ENCODE results near the gene SSBP3.
A peak's percentile ranks its signal among the peaks of the same experiment; 100 is the strongest.

SSBP3 gene

GRCh38 chr1:54300401-54300800, 105.8 kb downstream of the SSBP3 start:
- Histone ChIP-seq H3K27me3 (ENCODE audit: insufficient read depth, low read length, poor library complexity) (no peaks in the 10 kb centered on the region), H2AFZ (ENCODE audit: low read depth, low read length) (no peak overlapping the region), H3K36me3 (ENCODE audit: insufficient read depth, low read length) (peaks cover 8% of the 10 kb centered on the region; the same call in 1 of the 2 replicates), H3K27ac (ENCODE audit: low read length) (no peak overlapping the region; the same call in 1 of the 2 replicates), H3K4me1 (ENCODE audit: insufficient read depth, low read length) (no peaks in the 10 kb centered on the region), H4K20me1 (ENCODE audit: insufficient read depth, low read length) (peaks cover 87% of the 10 kb centered on the region), H3K4me2 (ENCODE audit: insufficient read depth, low read length) (no peak overlapping the region), H3K9me3 (ENCODE audit: insufficient read depth, low read length, severe bottlenecking) (no peaks in the 10 kb centered on the region), H3K9ac (ENCODE audit: low read depth, low read length) (no peak overlapping the region), H3K4me3 (ENCODE audit: low read depth in 1 of 2, low read length in 2 of 2) (no peak overlapping the region), H3K79me2 (ENCODE audit: insufficient read depth, low read length) (peaks cover 99% of the 10 kb centered on the region)
- no peak for DNase-seq
- no peak for ATAC-seq (ENCODE audit: insufficient read depth, low read depth)
- no peak for TF ChIP-seq CTCF (IDR thresholded peaks at IDR 0.05; ENCODE audit: borderline replicate concordance, extremely low read depth, low read length, poor library complexity, severe bottlenecking)
- TF ChIP-seq EZH2 (IDR thresholded peaks at IDR 0.05; ENCODE audit: borderline replicate concordance, low read depth, low read length, severe bottlenecking): no peak

- TF ChIP-seq EZH2 (IDR thresholded peaks at IDR 0.05; ENCODE audit: borderline replicate concordance, low read depth, low read length, severe bottlenecking): no peak
- no peak for TF ChIP-seq CTCF (IDR thresholded peaks at IDR 0.05; ENCODE audit: borderline replicate concordance, extremely low read depth, low read length, poor library complexity, severe bottlenecking)
- Histone ChIP-seq H4K20me1 (ENCODE audit: insufficient read depth, low read length) (peaks cover 91% of the 10 kb centered on the region), H2AFZ (ENCODE audit: low read depth, low read length) (no peak overlapping the region), H3K4me3 (ENCODE audit: low read depth in 1 of 2, low read length in 2 of 2) (no peak overlapping the region), H3K9me3 (ENCODE audit: insufficient read depth, low read length, severe bottlenecking) (no peaks in the 10 kb centered on the region), H3K4me2 (ENCODE audit: insufficient read depth, low read length) (no peak overlapping the region), H3K27ac (ENCODE audit: low read length) (no peak overlapping the region), H3K9ac (ENCODE audit: low read depth, low read length) (no peak overlapping the region), H3K4me1 (ENCODE audit: insufficient read depth, low read length) (no peaks in the 10 kb centered on the region), H3K27me3 (ENCODE audit: insufficient read depth, low read length, poor library complexity) (no peaks in the 10 kb centered on the region), H3K79me2 (ENCODE audit: insufficient read depth, low read length) (peaks cover 99% of the 10 kb centered on the region), H3K36me3 (ENCODE audit: insufficient read depth, low read length) (peaks cover 8% of the 10 kb centered on the region; the same call in 1 of the 2 replicates)
- DNase-seq (no peak), ATAC-seq (ENCODE audit: insufficient read depth, low read depth) (no peak)
Observed at GRCh38 chr1:54299037-54299436, 107.2 kb downstream of the SSBP3 start.

- Histone ChIP-seq H3K4me2 (ENCODE audit: insufficient read depth, low read length) (no peak overlapping the region), H3K27ac (ENCODE audit: low read length) (peak overlapping the region; percentile 50), H3K79me2 (ENCODE audit: insufficient read depth, low read length) (peaks cover 98% of the 10 kb centered on the region), H3K9me3 (ENCODE audit: insufficient read depth, low read length, severe bottlenecking) (no peaks in the 10 kb centered on the region), H4K20me1 (ENCODE audit: insufficient read depth, low read length) (peaks cover 87% of the 10 kb centered on the region), H2AFZ (ENCODE audit: low read depth, low read length) (no peak overlapping the region), H3K36me3 (ENCODE audit: insufficient read depth, low read length) (peaks cover 8% of the 10 kb centered on the region; the same call in 1 of the 2 replicates), H3K4me3 (ENCODE audit: low read depth in 1 of 2, low read length in 2 of 2) (no peak overlapping the region), H3K9ac (ENCODE audit: low read depth, low read length) (no peak overlapping the region), H3K4me1 (ENCODE audit: insufficient read depth, low read length) (no peaks in the 10 kb centered on the region), H3K27me3 (ENCODE audit: insufficient read depth, low read length, poor library complexity) (no peaks in the 10 kb centered on the region)
- ATAC-seq (ENCODE audit: insufficient read depth, low read depth) (peak; percentile 13; the same call in 1 of the 3 replicates), DNase-seq (no peak)
- TF ChIP-seq EZH2 (IDR thresholded peaks at IDR 0.05; ENCODE audit: borderline replicate concordance, low read depth, low read length, severe bottlenecking): no peak
- no peak for TF ChIP-seq CTCF (IDR thresholded peaks at IDR 0.05; ENCODE audit: borderline replicate concordance, extremely low read depth, low read length, poor library complexity, severe bottlenecking)
Observed at GRCh38 chr1:54298284-54299033, 107.7 kb downstream of the SSBP3 start.

Measured in DND-41 (cell line).